Skeletal muscle tissue (tissue), 4 donors: Measurements from ENCODE around the gene DIP2A. TPM values are rescaled to one million over a fixed set of nuclear protein-coding genes. Genes with fewer than 3 reads are reported as not detected.

Source experiments
- H3K27ac ChIP-seq: one replicate; pipeline ENCODE4 v1.7.0; 2013; ENCODE audit warnings: mild to moderate bottlenecking, low read depth, low read length, inconsistent platforms
- H3K27me3 ChIP-seq, 3 donors: one replicate each; pipeline ENCODE4 v1.7.0; 2013; ENCODE audit warnings: low read length in 3 of 3; ENCODE audit not compliant: control insufficient read depth in 3 of 3, insufficient read depth in 3 of 3
- H3K36me3 ChIP-seq, 3 donors: one replicate each; pipeline ENCODE4 v1.7.0; 2013; ENCODE audit warnings: low read length in 3 of 3; ENCODE audit not compliant: control insufficient read depth in 3 of 3, insufficient read depth in 3 of 3
- H3K4me1 ChIP-seq, 3 donors: one replicate each; pipeline ENCODE4 v1.7.0; 2013; ENCODE audit warnings: low read length in 3 of 3, mild to moderate bottlenecking in 3 of 3; ENCODE audit not compliant: control insufficient read depth in 3 of 3, insufficient read depth in 3 of 3
- H3K4me3 ChIP-seq, 3 donors: one replicate each; pipeline ENCODE4 v1.7.0; 2013; ENCODE audit warnings: low read length in 3 of 3
- H3K9ac ChIP-seq, 3 donors: one replicate each; pipeline ENCODE4 v1.7.0; 2013; ENCODE audit warnings: low read length in 3 of 3, mild to moderate bottlenecking in 3 of 3, moderate library complexity in 2 of 3, low read depth in 1 of 3
- H3K9me3 ChIP-seq, 3 donors: one replicate each; pipeline ENCODE4 v1.7.0; 2013; ENCODE audit warnings: low read length in 3 of 3; ENCODE audit not compliant: control insufficient read depth in 3 of 3
- total RNA-seq: library from RNA; depleted of rRNA; stranded (reverse); fragments of >200 nt; gene quantifications from one replicate; pipeline ENCODE4 v1.2.3, GENCODE V29; 2014
- donor health status: Osteomylitis.

Gene DIP2A
- total RNA-seq, 1 donor from 2014 or later, result 23.5 TPM

DNA sequence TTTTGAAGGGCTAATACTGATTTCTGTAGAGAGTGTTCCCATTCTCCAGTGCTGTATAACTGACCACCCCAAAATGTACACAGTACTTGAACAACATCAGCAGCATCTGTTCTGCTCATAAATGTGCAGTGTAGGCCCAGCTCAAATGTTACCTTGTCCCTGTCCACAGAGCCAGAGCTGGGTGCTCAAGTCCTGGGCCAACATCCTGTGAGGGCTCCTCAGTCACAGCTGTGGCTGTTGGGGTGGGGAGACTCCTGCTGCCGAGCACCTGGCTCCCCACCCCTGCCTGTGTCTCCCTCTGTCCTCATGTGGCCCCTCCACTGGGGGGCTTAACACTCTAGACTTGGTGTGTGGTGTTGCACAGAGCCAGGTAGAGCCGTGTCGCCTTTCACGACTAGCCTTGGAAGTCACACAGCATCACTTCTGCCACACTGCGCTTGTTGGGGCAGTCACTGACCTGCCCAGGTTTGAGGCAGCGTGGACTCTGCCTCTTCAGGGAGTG is 30.5 kb downstream of the DIP2A start:
- Histone ChIP-seq H3K27ac (no peak overlapping the region), H3K4me1 (no peaks in the 10 kb centered on the region), H3K4me3 (no peak overlapping the region), H3K9ac (no peak overlapping the region), H3K27me3 (no peaks in the 10 kb centered on the region), H3K36me3 (peaks cover 6 to 25% (median 18%) of the 10 kb centered on the region in 3 donors), H3K9me3 (no peaks in the 10 kb centered on the region)

DNA sequence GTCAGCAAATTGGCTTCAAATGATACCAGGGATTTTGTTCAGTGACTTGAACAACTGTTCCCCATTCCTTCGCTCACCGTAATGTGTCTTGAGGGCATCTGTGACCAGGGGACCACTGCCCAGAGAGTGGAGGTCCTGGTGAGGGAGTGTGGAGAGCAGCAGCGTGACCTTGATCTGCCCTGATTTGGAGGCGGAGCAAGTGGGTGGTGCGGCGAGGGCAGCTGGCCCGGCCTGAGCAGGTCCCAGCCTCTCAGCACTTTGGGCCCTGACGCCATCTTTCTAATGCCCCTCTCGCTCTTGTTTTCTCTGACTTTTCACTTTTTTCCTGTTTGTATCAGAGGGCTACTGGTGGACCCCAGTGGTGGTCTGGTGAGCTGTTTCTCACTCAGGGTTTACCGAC is 31.1 kb downstream of the DIP2A start:
- no peak overlapping the region for H3K27ac ChIP-seq
- no peak overlapping the region for H3K9ac ChIP-seq
- no peaks in the 10 kb centered on the region for H3K27me3 ChIP-seq
- no peak overlapping the region for H3K4me3 ChIP-seq
- no peaks in the 10 kb centered on the region for H3K9me3 ChIP-seq
- peaks cover 7 to 27% (median 18%) of the 10 kb centered on the region in 3 donors for H3K36me3 ChIP-seq
- H3K4me1 ChIP-seq, result no peaks in the 10 kb centered on the region

DNA sequence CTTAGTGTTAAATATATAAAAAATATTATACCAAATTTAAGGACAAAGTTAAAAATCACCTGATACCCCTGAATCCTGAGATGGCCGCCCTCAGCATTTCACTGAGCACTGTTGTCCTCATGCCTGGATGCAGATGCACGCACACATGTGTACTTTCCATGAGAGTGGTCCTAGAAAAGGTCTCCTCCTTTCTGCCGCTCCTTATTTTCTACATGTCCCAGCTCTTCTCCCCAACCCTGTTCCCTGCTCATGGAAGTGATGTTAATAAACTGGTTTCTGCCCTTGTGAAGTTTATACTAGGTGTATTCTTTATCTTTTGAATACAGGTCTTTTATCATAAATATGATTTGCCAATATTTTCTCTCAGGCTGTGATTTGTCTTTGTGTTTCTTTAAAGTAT is 32.9 kb downstream of the DIP2A start:
- no peak overlapping the region for H3K4me3 ChIP-seq
- H3K9ac ChIP-seq, result no peak overlapping the region
- peaks cover 7 to 27% (median 9%) of the 10 kb centered on the region in 3 donors for H3K36me3 ChIP-seq
- H3K4me1 ChIP-seq, result no peaks in the 10 kb centered on the region
- H3K27ac ChIP-seq, result no peak overlapping the region
- no peaks in the 10 kb centered on the region for H3K27me3 ChIP-seq
- no peaks in the 10 kb centered on the region for H3K9me3 ChIP-seq

DNA sequence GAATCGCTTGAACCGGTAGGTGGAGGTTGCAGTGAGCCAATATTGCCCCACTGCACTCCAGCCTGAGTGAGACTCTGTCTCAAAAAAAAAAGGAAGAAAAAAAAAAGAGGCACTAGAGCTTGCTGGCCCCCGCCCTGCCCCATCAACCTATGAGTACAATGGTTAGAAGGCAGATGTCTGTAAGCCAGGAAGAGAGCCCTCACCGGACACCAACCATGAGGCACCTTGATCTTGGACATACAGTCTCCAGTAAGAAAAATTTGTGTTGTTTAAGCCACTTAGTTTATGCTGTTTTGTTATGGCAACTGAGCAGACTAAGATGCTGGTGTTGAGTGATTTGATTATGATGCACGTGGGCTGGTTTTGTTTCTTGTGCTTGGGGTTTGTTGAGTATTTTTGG is 34.2 kb downstream of the DIP2A start:
- Histone ChIP-seq H3K4me1 (no peaks in the 10 kb centered on the region), H3K27me3 (no peaks in the 10 kb centered on the region), H3K9me3 (no peaks in the 10 kb centered on the region), H3K4me3 (no peak overlapping the region), H3K9ac (no peak overlapping the region), H3K27ac (no peak overlapping the region), H3K36me3 (peaks cover 7 to 33% (median 19%) of the 10 kb centered on the region in 3 donors)

DNA sequence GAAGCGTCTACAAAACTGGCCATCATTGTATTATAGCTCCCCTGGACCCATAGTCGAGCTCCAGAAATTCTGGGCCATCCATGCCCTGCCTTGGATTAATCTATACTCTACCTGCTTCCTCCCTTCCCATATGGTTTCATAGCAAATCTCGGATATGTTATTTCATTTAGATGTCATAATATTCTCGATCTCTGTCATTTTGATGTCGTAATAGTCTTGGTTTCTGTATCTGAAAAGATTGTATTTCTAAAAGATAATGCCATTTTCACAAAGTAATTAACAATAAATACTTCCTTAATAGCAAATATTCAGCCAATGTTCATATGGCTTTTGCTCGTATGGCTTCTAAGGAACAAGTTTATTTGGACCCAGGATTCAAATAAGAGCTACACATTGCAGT is 35.1 kb downstream of the DIP2A start:
- no peaks in the 10 kb centered on the region for H3K27me3 ChIP-seq
- H3K4me1 ChIP-seq, result no peaks in the 10 kb centered on the region
- H3K9me3 ChIP-seq, result no peaks in the 10 kb centered on the region
- H3K9ac ChIP-seq, result no peak overlapping the region
- H3K4me3 ChIP-seq, result no peak overlapping the region
- H3K36me3 ChIP-seq, result peaks cover 14 to 41% (median 28%) of the 10 kb centered on the region in 3 donors
- H3K27ac ChIP-seq, result no peak overlapping the region

DNA sequence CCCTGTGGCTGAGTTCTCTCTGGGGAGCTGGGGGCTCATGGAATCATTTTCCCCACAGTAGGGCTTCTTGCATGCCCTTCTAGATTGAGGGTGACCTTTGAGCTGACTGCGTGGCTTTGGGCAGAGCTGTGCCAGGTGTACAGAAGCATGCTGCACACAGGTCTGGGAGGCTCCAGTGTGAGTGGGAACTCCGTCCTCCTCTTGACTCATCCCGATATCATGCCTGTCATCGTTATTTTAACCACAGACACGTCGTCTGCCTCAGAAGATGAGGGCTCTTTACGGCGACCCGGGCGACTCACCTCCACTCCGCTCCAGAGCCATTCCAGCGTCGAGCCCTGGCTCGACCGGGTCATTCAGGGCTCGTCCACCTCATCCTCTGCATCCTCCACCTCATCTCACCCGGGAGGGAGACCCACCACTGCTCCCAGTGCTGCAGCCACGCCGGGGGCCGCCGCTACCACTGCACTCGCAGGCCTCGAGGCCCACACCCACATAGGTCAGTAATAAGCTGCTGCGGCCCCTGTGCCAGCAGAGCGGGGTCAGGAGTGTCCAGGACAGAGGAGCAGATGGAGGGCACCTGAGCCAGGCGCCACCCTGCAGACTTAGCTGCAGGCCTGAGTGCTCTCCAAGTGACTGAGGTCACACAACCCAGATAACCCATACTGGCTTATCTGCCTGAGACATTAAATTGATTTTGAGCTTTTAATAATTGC is 39.8 kb downstream of the DIP2A start:
- Histone ChIP-seq H3K9me3 (no peaks in the 10 kb centered on the region), H3K4me3 (no peak overlapping the region), H3K27me3 (no peaks in the 10 kb centered on the region), H3K9ac (no peak overlapping the region), H3K4me1 (peaks cover 0 to 2% (median 0%) of the 10 kb centered on the region in 3 donors), H3K27ac (no peak overlapping the region), H3K36me3 (peaks cover 22 to 39% (median 36%) of the 10 kb centered on the region in 3 donors)

- no peaks in the 10 kb centered on the region for H3K9me3 ChIP-seq
Measured at GRCh38 chr21:46500224-46500861, 41.7 kb downstream of the DIP2A start.

GRCh38 chr21:46503922-46504550 is 45.3 kb downstream of the DIP2A start:
- Histone ChIP-seq H3K36me3 (peaks cover 15 to 35% (median 19%) of the 10 kb centered on the region in 3 donors), H3K9ac (no peak overlapping the region), H3K4me1 (peaks cover 0 to 2% (median 2%) of the 10 kb centered on the region in 3 donors), H3K27ac (no peak overlapping the region), H3K27me3 (no peaks in the 10 kb centered on the region), H3K9me3 (no peaks in the 10 kb centered on the region), H3K4me3 (no peak overlapping the region)

More at GRCh38 chr21:46500224-46500861, 41.7 kb downstream of the DIP2A start:
- no peak overlapping the region for H3K4me3 ChIP-seq
- peaks cover 0 to 2% (median 0%) of the 10 kb centered on the region in 3 donors for H3K4me1 ChIP-seq
- H3K9ac ChIP-seq, result no peak overlapping the region
- H3K27ac ChIP-seq, result no peak overlapping the region
- H3K27me3 ChIP-seq, result no peaks in the 10 kb centered on the region
- H3K36me3 ChIP-seq, result peaks cover 22 to 49% (median 37%) of the 10 kb centered on the region in 3 donors

- Histone ChIP-seq H3K9ac (no peak overlapping the region), H3K4me1 (peaks cover 0 to 2% (median 2%) of the 10 kb centered on the region in 3 donors), H3K36me3 (peaks cover 16 to 35% (median 18%) of the 10 kb centered on the region in 3 donors), H3K27me3 (no peaks in the 10 kb centered on the region), H3K9me3 (no peaks in the 10 kb centered on the region), H3K4me3 (no peak overlapping the region), H3K27ac (no peak overlapping the region)
Measured at GRCh38 chr21:46504666-46505065, 46.0 kb downstream of the DIP2A start.

DNA sequence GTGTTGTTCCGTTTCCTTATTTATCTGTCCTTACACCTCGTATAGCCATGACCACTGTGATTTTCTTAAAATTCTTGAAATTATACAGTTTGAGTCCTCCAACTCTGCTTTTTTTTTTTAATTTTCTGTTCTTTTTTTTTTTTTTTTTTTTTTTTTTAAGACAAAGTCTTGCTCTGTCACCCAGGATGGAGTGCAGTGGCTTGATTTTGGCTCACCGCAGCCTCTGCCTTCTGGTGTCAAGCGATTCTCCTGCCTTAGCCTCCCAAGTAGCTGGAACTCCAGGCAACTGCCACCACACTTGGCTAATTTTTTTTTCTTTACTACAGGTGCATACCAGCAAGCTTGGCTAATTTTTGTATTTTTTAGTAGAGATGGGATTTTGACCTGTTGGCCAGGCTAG is 48.9 kb downstream of the DIP2A start:
- Histone ChIP-seq H3K9ac (no peak overlapping the region), H3K36me3 (peaks cover 32 to 52% (median 37%) of the 10 kb centered on the region in 3 donors), H3K27me3 (no peaks in the 10 kb centered on the region), H3K4me1 (peaks cover 0 to 2% (median 0%) of the 10 kb centered on the region in 3 donors), H3K9me3 (no peaks in the 10 kb centered on the region), H3K4me3 (no peak overlapping the region), H3K27ac (no peak overlapping the region)
